Cardiac fibroblast (primary cell): ENCODE data around the gene AKNA.

ENCODE experiments used
- DNase-seq, 2 donors: peaks; one replicate each; pipeline versions ENCODE4 v3.0.0 to v3.0.0-alpha.2; 2010; ENCODE audit warnings: low read depth in 2 of 2
- H3K4me3 ChIP-seq, 2 donors: replicated peaks in 1 of 2; 1 replicate in 1 of 2; 2 replicates in 1 of 2; pipeline ENCODE4 v1.5.1; 2011; ENCODE audit warnings: low read depth in 2 of 2, low read length in 2 of 2, mild to moderate bottlenecking in 2 of 2, moderate library complexity in 1 of 2
- TF ChIP-seq, protein P1 (sequence below): IDR thresholded peaks from one replicate; pipeline ENCODE4 v1.5.1; 2011; ENCODE audit warnings: low read depth, mild to moderate bottlenecking, low read length, inconsistent platforms

Gene AKNA

GRCh38 chr9:114392749-114393112 lies 4.9 kb upstream of the AKNA start:
- DNase-seq, result no peak
- TF ChIP-seq, protein P1, sequence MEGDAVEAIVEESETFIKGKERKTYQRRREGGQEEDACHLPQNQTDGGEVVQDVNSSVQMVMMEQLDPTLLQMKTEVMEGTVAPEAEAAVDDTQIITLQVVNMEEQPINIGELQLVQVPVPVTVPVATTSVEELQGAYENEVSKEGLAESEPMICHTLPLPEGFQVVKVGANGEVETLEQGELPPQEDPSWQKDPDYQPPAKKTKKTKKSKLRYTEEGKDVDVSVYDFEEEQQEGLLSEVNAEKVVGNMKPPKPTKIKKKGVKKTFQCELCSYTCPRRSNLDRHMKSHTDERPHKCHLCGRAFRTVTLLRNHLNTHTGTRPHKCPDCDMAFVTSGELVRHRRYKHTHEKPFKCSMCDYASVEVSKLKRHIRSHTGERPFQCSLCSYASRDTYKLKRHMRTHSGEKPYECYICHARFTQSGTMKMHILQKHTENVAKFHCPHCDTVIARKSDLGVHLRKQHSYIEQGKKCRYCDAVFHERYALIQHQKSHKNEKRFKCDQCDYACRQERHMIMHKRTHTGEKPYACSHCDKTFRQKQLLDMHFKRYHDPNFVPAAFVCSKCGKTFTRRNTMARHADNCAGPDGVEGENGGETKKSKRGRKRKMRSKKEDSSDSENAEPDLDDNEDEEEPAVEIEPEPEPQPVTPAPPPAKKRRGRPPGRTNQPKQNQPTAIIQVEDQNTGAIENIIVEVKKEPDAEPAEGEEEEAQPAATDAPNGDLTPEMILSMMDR, result no peak
- H3K4me3 ChIP-seq, result no peak overlapping the region

GRCh38 chr9:114390952-114391351 lies 3.2 kb upstream of the AKNA start:
- DNase-seq, result no peak
- H3K4me3 ChIP-seq, result no peak overlapping the region
- TF ChIP-seq, protein P1, result no peak

DNA sequence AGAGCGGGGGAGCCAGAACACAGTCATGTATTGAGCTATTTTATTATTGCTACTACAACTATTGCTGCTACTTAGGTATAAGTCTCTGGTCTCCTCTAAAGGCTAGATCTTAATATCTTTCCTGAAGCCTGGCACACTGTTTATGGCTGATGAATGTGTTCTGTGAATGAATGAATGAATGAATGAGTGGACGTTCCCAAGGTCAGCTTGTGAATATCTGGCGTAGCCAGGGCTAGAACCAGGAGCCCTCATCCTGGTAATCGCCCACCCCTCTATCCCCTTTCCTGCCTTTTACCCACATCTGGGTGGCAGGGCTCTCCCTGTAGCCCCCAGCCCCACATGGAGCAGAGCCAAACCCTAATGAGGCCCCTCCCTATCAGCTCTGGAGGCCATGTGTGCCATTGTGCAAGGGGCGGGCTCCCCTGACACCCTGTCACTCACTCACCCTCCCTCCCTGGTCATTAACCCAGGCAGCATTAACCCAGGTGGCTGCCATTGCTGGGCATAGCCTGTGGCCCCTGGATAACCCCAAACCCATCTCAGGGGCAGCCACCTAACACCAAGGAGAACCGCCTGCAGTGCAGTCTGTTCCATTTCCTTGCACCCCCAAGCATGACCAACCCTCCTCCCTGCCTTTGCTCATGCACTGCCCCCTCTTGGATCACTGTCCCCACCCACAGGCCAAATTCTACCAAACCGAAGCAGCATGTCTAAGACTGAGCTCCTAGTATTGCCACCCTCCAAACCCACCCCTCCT lies 2.0 kb upstream of the AKNA start:
- DNase-seq, result no peak
- TF ChIP-seq, protein P1, result no peak
- no peak overlapping the region for H3K4me3 ChIP-seq

- no peak overlapping the region for H3K4me3 ChIP-seq
- TF ChIP-seq, protein P1, result no peak
- no peak for DNase-seq
Measured at GRCh38 chr9:114388764-114389375, 1.1 kb upstream of the AKNA start.

DNA sequence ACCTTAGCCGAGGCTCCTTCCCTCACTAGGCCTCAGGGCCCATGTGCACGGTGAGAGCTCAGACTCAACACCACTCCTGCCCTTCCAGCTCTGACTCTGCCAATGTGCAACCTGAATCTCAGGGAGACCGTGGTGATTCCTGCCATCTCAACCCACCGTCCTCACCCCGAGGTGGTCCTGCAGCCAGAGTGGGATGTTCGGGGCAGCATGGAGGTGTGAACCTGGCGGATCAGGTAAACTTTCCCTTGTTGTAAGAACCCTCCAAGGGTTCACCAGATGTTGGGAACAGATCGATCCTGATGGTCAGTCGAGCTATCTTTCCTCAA lies 538 bp upstream of the AKNA start:
- H3K4me3 ChIP-seq, result peak overlapping the region; percentile 65 to 68
- TF ChIP-seq, protein P1, result no peak
- no peak for DNase-seq

- DNase-seq, result peak; percentile 22 to 32
- H3K4me3 ChIP-seq, result peak overlapping the region; percentile 65 to 68
- TF ChIP-seq, protein P1, result no peak
Measured at GRCh38 chr9:114386886-114387679, 699 bp downstream of the AKNA start.
